ENCODE measurements around the gene MYO5B.

DNA sequence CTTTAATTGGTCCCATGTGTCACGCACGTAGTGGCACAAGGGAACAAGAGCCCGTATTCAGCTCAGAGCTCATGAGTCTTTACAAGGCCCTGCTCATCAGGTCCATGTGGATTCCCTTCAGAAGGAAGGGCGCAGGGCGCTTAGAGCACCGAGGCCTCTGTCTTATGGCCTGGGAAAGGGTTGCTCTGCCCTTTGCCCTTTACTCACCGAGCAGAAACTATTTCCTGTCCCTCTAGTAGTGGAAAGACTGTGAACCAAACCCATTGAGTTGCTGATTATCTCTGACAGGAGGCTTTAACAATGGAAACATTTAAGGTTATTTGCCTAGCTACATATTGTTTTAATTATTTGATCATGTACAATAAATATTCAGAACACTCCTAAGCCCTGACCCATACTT, 279.6 kb downstream of the MYO5B start:
- TF ChIP-seq, protein P1, sequence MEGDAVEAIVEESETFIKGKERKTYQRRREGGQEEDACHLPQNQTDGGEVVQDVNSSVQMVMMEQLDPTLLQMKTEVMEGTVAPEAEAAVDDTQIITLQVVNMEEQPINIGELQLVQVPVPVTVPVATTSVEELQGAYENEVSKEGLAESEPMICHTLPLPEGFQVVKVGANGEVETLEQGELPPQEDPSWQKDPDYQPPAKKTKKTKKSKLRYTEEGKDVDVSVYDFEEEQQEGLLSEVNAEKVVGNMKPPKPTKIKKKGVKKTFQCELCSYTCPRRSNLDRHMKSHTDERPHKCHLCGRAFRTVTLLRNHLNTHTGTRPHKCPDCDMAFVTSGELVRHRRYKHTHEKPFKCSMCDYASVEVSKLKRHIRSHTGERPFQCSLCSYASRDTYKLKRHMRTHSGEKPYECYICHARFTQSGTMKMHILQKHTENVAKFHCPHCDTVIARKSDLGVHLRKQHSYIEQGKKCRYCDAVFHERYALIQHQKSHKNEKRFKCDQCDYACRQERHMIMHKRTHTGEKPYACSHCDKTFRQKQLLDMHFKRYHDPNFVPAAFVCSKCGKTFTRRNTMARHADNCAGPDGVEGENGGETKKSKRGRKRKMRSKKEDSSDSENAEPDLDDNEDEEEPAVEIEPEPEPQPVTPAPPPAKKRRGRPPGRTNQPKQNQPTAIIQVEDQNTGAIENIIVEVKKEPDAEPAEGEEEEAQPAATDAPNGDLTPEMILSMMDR (IDR thresholded peaks at IDR 0.05), result no peak
- TF ChIP-seq RAD21 (IDR thresholded peaks at IDR 0.05; ENCODE audit: low read length), result no peak
- TF ChIP-seq CHD2 (IDR thresholded peaks at IDR 0.05; ENCODE audit: low read length, partially characterized antibody), result no peak
- TF ChIP-seq RFX5 (IDR thresholded peaks at IDR 0.05; ENCODE audit: low read length), result no peak
- TF ChIP-seq SIN3A (IDR thresholded peaks at IDR 0.05; ENCODE audit: borderline replicate concordance, low read depth, low read length), result no peak
- TF ChIP-seq, protein P2, sequence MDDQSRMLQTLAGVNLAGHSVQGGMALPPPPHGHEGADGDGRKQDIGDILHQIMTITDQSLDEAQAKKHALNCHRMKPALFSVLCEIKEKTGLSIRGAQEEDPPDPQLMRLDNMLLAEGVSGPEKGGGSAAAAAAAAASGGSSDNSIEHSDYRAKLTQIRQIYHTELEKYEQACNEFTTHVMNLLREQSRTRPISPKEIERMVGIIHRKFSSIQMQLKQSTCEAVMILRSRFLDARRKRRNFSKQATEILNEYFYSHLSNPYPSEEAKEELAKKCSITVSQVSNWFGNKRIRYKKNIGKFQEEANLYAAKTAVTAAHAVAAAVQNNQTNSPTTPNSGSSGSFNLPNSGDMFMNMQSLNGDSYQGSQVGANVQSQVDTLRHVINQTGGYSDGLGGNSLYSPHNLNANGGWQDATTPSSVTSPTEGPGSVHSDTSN (IDR thresholded peaks at IDR 0.05), result no peak
- TF ChIP-seq EP300 (IDR thresholded peaks at IDR 0.05; ENCODE audit: borderline replicate concordance in 1 of 2, low read depth in 1 of 2, low read length in 1 of 2), result no peak
- no peak for TF ChIP-seq POLR2AphosphoS5 (IDR thresholded peaks at IDR 0.05; ENCODE audit: low read depth, low read length)
- TF ChIP-seq REST (IDR thresholded peaks at IDR 0.05; ENCODE audit: low read depth, low read length), result no peak
- TF ChIP-seq FOSL2 (IDR thresholded peaks at IDR 0.05; ENCODE audit: borderline replicate concordance, low read depth), result no peak
- TF ChIP-seq GATA2 (CRISPR knock-in tag; IDR thresholded peaks at IDR 0.05), result no peak
- TF ChIP-seq, protein P3, sequence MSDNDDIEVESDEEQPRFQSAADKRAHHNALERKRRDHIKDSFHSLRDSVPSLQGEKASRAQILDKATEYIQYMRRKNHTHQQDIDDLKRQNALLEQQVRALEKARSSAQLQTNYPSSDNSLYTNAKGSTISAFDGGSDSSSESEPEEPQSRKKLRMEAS (IDR thresholded peaks at IDR 0.05; ENCODE audit: low read depth), result no peak
- TF ChIP-seq FOXM1 (IDR thresholded peaks at IDR 0.05; ENCODE audit: low read depth), result no peak
- TF ChIP-seq TAF1 (IDR thresholded peaks at IDR 0.05; ENCODE audit: borderline replicate concordance, low read depth, low read length), result no peak

All from SK-N-SH (cell line).